ENCODE data around the gene ADAMTS2. TPM values are rescaled to one million over a fixed set of nuclear protein-coding genes. Genes with fewer than 3 reads are reported as not detected.

Gene ADAMTS2
- total and polyA plus RNA-seq, 2 experiments from 2014 or later = 1.6 to 8.1 TPM

GRCh38 chr5:179245031-179245430, 100.2 kb downstream of the ADAMTS2 start (continued):
- TF ChIP-seq, protein P1, sequence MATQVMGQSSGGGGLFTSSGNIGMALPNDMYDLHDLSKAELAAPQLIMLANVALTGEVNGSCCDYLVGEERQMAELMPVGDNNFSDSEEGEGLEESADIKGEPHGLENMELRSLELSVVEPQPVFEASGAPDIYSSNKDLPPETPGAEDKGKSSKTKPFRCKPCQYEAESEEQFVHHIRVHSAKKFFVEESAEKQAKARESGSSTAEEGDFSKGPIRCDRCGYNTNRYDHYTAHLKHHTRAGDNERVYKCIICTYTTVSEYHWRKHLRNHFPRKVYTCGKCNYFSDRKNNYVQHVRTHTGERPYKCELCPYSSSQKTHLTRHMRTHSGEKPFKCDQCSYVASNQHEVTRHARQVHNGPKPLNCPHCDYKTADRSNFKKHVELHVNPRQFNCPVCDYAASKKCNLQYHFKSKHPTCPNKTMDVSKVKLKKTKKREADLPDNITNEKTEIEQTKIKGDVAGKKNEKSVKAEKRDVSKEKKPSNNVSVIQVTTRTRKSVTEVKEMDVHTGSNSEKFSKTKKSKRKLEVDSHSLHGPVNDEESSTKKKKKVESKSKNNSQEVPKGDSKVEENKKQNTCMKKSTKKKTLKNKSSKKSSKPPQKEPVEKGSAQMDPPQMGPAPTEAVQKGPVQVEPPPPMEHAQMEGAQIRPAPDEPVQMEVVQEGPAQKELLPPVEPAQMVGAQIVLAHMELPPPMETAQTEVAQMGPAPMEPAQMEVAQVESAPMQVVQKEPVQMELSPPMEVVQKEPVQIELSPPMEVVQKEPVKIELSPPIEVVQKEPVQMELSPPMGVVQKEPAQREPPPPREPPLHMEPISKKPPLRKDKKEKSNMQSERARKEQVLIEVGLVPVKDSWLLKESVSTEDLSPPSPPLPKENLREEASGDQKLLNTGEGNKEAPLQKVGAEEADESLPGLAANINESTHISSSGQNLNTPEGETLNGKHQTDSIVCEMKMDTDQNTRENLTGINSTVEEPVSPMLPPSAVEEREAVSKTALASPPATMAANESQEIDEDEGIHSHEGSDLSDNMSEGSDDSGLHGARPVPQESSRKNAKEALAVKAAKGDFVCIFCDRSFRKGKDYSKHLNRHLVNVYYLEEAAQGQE (IDR thresholded peaks at IDR 0.05; ENCODE audit: unreplicated experiment) = no peak
- TF ChIP-seq EZH2phosphoT487 (IDR thresholded peaks at IDR 0.05; ENCODE audit: unreplicated experiment) (no peak), POLR2AphosphoS5 (IDR thresholded peaks at IDR 0.05; ENCODE audit: low read depth) (no peak), JUNB (IDR thresholded peaks at IDR 0.05; ENCODE audit: unreplicated experiment) (no peak), EZH2 (IDR thresholded peaks at IDR 0.05; ENCODE audit: low read depth, unreplicated experiment) (no peak), ETS1 (IDR thresholded peaks at IDR 0.05) (no peak), CTCF (conservative IDR thresholded peaks at IDR 0.05; ENCODE audit: low read depth in 2 of 2) (no peak), CREB1 (CRISPR knock-in tag; IDR thresholded peaks at IDR 0.05; ENCODE audit: low read depth) (no peak), NANOG (IDR thresholded peaks at IDR 0.05; ENCODE audit: borderline replicate concordance) (no peak), ZNF331 (CRISPR knock-in tag; IDR thresholded peaks at IDR 0.05; ENCODE audit: low read depth) (no peak)

DNA sequence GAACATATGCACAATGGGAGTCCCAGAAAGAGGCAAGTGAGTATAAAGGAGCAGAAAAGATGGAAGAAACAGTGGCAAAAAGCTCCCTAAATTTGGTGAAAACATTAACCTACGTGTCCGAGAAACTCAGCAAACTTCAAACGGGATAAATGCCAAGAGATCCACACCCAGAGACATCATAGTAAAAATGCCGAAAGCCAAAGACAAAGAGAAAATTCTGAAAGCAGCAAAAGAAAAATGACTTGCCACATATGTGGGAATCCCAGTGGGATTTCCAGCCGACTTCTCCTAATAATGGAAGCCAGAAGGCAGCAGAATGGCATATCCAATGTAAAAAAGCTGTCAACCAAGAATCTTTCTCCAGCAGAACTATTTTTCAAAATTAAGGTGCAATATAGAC, 101.2 kb downstream of the ADAMTS2 start:
- Histone ChIP-seq H3F3A (replicated peaks; ENCODE audit: low read depth) (no peaks in the 10 kb centered on the region), H3K4me2 (no peak overlapping the region), H3K27me3 (ENCODE audit: insufficient read depth) (no peaks in the 10 kb centered on the region), H4K20me1 (replicated peaks; ENCODE audit: insufficient read depth) (no peaks in the 10 kb centered on the region), H3K4me3 (no peak overlapping the region), H3K79me2 (replicated peaks; ENCODE audit: insufficient read depth) (no peaks in the 10 kb centered on the region), H2AFZ (no peak overlapping the region), H3K36me3 (ENCODE audit: insufficient read depth) (no peaks in the 10 kb centered on the region), H3K27ac (ENCODE audit: low read depth) (no peak overlapping the region), H3K4me1 (ENCODE audit: insufficient read depth) (peaks cover 14% of the 10 kb centered on the region; the same call in 1 of the 2 replicates), H3K9me2 (ENCODE audit: insufficient read depth) (no peaks in the 10 kb centered on the region)
- Mint-ChIP-seq H3K4me3 (no peak overlapping the region), H3K36me3 (ENCODE audit: low read depth) (peaks cover 10% of the 10 kb centered on the region; the same call in 2 of the 3 replicates), H3K4me1 (peaks cover 21% of the 10 kb centered on the region), H3K27ac (no peak overlapping the region), H3K27me3 (ENCODE audit: insufficient read depth, low read depth, poor library complexity) (peaks cover 13% of the 10 kb centered on the region), H3K9me3 (peaks cover 27% of the 10 kb centered on the region)
- DNase-seq (ENCODE audit: low spot score) = no peak
- no peak for ATAC-seq
- TF ChIP-seq CREB1 (CRISPR knock-in tag; IDR thresholded peaks at IDR 0.05; ENCODE audit: low read depth) = no peak
- TF ChIP-seq ETS1 (IDR thresholded peaks at IDR 0.05) = no peak
- TF ChIP-seq JUNB (IDR thresholded peaks at IDR 0.05; ENCODE audit: unreplicated experiment) = no peak
- TF ChIP-seq, protein P2, sequence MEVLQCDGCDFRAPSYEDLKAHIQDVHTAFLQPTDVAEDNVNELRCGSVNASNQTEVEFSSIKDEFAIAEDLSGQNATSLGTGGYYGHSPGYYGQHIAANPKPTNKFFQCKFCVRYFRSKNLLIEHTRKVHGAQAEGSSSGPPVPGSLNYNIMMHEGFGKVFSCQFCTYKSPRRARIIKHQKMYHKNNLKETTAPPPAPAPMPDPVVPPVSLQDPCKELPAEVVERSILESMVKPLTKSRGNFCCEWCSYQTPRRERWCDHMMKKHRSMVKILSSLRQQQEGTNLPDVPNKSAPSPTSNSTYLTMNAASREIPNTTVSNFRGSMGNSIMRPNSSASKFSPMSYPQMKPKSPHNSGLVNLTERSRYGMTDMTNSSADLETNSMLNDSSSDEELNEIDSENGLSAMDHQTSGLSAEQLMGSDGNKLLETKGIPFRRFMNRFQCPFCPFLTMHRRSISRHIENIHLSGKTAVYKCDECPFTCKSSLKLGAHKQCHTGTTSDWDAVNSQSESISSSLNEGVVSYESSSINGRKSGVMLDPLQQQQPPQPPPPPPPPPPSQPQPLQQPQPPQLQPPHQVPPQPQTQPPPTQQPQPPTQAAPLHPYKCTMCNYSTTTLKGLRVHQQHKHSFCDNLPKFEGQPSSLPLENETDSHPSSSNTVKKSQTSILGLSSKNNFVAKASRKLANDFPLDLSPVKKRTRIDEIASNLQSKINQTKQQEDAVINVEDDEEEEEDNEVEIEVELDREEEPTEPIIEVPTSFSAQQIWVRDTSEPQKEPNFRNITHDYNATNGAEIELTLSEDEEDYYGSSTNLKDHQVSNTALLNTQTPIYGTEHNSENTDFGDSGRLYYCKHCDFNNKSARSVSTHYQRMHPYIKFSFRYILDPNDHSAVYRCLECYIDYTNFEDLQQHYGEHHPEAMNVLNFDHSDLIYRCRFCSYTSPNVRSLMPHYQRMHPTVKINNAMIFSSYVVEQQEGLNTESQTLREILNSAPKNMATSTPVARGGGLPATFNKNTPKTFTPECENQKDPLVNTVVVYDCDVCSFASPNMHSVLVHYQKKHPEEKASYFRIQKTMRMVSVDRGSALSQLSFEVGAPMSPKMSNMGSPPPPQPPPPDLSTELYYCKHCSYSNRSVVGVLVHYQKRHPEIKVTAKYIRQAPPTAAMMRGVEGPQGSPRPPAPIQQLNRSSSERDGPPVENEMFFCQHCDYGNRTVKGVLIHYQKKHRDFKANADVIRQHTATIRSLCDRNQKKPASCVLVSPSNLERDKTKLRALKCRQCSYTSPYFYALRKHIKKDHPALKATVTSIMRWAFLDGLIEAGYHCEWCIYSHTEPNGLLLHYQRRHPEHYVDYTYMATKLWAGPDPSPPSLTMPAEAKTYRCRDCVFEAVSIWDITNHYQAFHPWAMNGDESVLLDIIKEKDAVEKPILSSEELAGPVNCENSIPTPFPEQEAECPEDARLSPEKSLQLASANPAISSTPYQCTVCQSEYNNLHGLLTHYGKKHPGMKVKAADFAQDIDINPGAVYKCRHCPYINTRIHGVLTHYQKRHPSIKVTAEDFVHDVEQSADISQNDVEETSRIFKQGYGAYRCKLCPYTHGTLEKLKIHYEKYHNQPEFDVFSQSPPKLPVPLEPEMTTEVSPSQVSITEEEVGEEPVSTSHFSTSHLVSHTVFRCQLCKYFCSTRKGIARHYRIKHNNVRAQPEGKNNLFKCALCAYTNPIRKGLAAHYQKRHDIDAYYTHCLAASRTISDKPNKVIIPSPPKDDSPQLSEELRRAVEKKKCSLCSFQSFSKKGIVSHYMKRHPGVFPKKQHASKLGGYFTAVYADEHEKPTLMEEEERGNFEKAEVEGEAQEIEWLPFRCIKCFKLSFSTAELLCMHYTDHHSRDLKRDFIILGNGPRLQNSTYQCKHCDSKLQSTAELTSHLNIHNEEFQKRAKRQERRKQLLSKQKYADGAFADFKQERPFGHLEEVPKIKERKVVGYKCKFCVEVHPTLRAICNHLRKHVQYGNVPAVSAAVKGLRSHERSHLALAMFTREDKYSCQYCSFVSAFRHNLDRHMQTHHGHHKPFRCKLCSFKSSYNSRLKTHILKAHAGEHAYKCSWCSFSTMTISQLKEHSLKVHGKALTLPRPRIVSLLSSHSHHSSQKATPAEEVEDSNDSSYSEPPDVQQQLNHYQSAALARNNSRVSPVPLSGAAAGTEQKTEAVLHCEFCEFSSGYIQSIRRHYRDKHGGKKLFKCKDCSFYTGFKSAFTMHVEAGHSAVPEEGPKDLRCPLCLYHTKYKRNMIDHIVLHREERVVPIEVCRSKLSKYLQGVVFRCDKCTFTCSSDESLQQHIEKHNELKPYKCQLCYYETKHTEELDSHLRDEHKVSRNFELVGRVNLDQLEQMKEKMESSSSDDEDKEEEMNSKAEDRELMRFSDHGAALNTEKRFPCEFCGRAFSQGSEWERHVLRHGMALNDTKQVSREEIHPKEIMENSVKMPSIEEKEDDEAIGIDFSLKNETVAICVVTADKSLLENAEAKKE (CRISPR knock-in tag; IDR thresholded peaks at IDR 0.05) = no peak
- no peak for TF ChIP-seq POLR2AphosphoS5 (IDR thresholded peaks at IDR 0.05; ENCODE audit: low read depth)
- no peak for TF ChIP-seq ZNF331 (CRISPR knock-in tag; IDR thresholded peaks at IDR 0.05; ENCODE audit: low read depth)

Data from GM23338 (cell line).